Lower leg skin (tissue), 3 donors: ENCODE measurements around the gene PACSIN3.

Experiments used
- CTCF ChIP-seq, 3 donors: fragments of 450-650 bp; IDR thresholded peaks; one replicate each; pipeline ENCODE4 v1.5.1; 2016; ENCODE audit warnings: antibody characterized with exemption in 3 of 3, mild to moderate bottlenecking in 3 of 3, moderate library complexity in 2 of 3
- POLR2A ChIP-seq, 2 donors: fragments of 450-650 bp; IDR thresholded peaks; one replicate each; pipeline ENCODE4 v1.6.1; 2016 to 2017; ENCODE audit warnings: antibody characterized with exemption in 2 of 2, mild to moderate bottlenecking in 1 of 2, moderate library complexity in 1 of 2

GRCh38 chr11:47164321-47164720, 21.9 kb downstream of the PACSIN3 start:
- TF ChIP-seq CTCF (IDR thresholded peaks at IDR 0.05), result no peak
- no peak for TF ChIP-seq POLR2A (IDR thresholded peaks at IDR 0.05)
